Measurements from ENCODE around the gene ZC3H12A.
A peak's percentile ranks its signal among the peaks of the same experiment; 100 is the strongest.
"Not testable (repeated sequence)": the region's sequence is repeated elsewhere in the genome, so short reads cannot be mapped to it uniquely, and the experiment has no call there.

The ZC3H12A gene

DNA sequence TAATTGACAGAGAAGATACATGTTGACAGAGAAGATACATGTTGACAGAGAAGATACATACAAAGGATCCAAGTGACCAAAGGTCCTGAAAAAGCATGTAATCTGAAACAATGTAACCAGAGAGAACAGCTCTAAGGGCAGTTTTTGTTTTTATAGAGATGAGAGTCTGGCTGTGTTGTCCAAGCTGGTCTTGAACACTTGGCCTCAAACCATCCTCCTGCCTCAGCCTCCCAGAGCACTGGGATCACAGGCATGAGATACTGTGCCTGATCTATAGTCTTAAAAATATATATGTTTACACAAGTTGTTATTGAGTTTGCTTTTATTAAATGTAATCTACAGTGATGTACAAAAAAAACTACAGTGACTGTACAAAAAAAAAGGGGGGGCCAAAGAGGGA lies 27.7 kb downstream of the ZC3H12A start:
- DNase-seq (ENCODE audit: low read depth) = no peak

DNA sequence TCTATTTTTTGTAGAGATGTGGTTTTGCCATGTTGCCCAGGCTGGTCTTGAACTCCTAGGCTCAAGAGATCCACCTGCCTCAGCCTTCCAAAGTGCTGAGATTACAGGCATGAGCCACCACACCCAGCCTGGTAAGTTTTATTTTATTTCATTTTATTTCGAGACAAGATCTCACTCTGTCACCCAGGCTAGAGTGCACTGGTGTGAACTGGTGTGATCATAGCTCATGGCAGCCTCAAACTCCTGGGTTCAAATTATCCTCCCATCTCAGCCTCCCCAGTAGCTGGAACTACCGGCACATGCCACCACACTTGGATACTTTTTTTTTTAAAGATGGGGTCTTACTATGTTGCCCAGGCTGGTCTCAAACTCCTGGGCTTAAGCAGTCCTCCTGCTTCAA lies 28.4 kb downstream of the ZC3H12A start:
- DNase-seq (ENCODE audit: low read depth) = not testable (repeated sequence)

DNA sequence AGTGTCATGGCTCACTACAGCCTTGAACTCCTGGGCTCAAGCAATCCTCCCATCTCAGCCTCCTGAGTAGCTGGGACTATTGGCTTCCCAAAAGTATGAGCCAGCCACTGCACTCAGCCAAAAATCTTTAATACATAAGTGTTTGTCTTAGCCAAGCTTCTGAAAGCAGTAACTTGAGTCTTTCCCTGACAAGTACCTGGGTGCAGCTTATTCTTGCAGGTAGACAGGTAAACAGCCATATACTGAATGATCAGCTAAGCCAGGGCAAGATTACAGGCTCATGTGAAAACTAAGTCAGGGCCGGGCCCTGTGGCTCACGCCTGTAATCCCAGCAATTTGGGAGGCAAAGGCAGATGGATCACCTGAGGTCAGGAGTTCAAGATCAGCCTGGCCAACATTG lies 32.4 kb downstream of the ZC3H12A start:
- DNase-seq (ENCODE audit: low read depth) = no peak

DNA sequence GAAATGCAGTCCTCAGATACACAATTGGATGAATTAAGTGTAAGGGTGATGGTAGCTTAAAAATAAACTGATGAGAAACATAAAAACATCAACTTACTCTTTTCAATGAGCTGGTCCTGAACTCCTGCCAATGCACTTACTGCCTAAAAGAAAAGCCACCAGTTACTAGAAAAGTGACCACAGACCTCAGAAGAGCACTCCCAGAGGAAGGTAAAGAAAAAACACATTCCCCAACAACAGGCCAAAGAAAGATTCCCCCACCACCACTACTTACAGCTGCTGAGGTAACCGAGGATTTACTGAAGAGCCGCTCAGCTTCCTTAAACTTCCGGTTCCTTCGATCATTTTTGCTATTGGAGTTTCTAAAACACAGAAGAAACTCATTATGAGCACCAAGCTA lies 34.8 kb downstream of the ZC3H12A start:
- no peak for DNase-seq (ENCODE audit: low read depth)

GRCh38 chr1:37513795-37514349 lies 39.5 kb downstream of the ZC3H12A start:
- no peak for DNase-seq (ENCODE audit: low read depth)

GRCh38 chr1:37514350-37515184 lies 40.2 kb downstream of the ZC3H12A start, which contains the start of gene MEAF6:
Gene MEAF6, minus strand, starts transcription at chr1:37514766. Its CDS starts 20 bp downstream, at chr1:37514746.
- peak; percentile 52 for DNase-seq (ENCODE audit: low read depth)

GRCh38 chr1:37515185-37516034 lies 41.0 kb downstream of the ZC3H12A start:
- no peak for DNase-seq (ENCODE audit: low read depth)

GRCh38 chr1:37517569-37517968 lies 43.2 kb downstream of the ZC3H12A start:
- no peak for DNase-seq (ENCODE audit: low read depth)

GRCh38 chr1:37518241-37518640 lies 43.9 kb downstream of the ZC3H12A start:
- DNase-seq (ENCODE audit: low read depth) = not testable (repeated sequence)

GRCh38 chr1:37518929-37519328 lies 44.5 kb downstream of the ZC3H12A start:
- DNase-seq (ENCODE audit: low read depth) = not testable (repeated sequence)

- DNase-seq (ENCODE audit: low read depth) = no peak
Measured at GRCh38 chr1:37519613-37520012, 45.2 kb downstream of the ZC3H12A start.

- DNase-seq (ENCODE audit: low read depth) = not testable (repeated sequence)
Measured at GRCh38 chr1:37529888-37530287, 55.5 kb downstream of the ZC3H12A start.

GRCh38 chr1:37532418-37533156 lies 58.2 kb downstream of the ZC3H12A start:
- DNase-seq (ENCODE audit: low read depth) = not testable (repeated sequence)

DNA sequence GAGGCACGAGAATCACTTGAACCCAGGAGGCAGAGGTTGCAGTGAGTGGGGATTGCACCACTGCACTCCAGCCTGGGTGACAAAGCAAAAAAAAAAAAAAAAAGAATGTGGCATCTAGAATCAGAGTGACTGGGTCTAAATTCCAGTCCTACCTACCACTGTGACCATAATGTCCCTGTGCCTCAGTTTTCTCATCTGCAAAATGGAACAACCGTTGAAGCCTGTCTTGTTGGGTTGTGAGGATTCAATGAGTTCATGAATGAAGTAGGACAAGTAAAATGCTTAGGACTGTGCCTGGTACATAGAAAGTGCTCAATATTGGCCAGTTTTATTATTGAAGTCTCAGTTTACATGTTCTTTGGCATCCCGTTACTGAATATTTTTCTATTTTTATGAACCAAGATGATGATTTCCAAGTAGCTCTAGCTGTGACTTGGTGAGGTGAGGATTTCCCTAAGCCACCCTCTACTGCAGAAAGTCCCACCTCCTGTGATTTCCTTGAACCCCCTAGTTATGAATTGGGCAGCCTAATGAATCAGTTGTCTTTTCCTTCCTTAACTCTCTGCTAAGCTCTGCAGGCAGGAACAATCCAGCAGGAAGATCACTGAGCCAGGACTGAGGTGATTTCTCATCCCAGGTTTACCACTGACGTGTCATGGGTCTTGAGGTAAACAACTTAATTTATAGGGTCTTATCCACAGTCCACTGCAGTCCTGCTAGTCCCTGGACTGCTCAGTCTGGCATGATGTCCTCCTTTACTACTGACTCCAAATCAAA lies 59.1 kb downstream of the ZC3H12A start:
- no peak for DNase-seq (ENCODE audit: low read depth)

Data from stimulated activated CD8-positive, alpha-beta memory T cell treated with anti-CD3 and anti-CD28 coated beads, Interleukin-15, amount 100 ng/mL, for 1 hour (primary cell).